Measurements from ENCODE around the gene CCDC85C. TPM values are rescaled to one million over a fixed set of nuclear protein-coding genes. Genes with fewer than 3 reads are reported as not detected.

Gene CCDC85C
- total and polyA plus RNA-seq, 2 experiments from 2014 or later, result 4.5 to 24.9 TPM

DNA sequence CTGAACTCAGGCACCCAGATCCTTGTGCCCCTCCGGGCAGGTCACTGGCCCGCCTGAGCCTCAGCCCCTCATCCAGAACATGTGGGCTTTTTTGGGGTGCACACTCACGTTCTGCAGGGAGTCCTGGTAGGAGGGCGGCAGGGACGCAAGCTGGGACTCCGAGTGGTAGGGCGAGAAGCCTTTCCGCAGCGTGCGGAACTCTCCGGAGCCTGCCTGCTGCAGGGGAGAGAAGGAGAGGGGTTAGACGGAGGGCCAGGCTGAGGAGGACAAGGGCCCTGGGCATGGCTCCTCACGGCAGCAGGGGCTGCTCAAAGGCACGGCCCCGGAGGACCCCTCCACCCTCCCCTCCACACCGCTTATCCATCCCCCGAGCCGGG lies 82.0 kb downstream of the CCDC85C start:
- Histone ChIP-seq H3K79me2 (replicated peaks; ENCODE audit: insufficient read depth) (no peaks in the 10 kb centered on the region), H3K27ac (ENCODE audit: low read depth) (no peak overlapping the region), H3K36me3 (ENCODE audit: insufficient read depth) (no peaks in the 10 kb centered on the region), H3F3A (replicated peaks; ENCODE audit: low read depth) (0 out of 2 replicates have a peak, but pooled peaks cover 8% of the 10 kb centered on the region), H3K4me2 (no peak overlapping the region), H3K4me1 (ENCODE audit: insufficient read depth) (peaks cover 33% of the 10 kb centered on the region), H3K9me2 (ENCODE audit: insufficient read depth) (no peaks in the 10 kb centered on the region), H2AFZ (no peak overlapping the region), H3K4me3 (no peak overlapping the region), H4K20me1 (replicated peaks; ENCODE audit: insufficient read depth) (no peaks in the 10 kb centered on the region; the same call in 1 of the 2 replicates), H3K27me3 (ENCODE audit: insufficient read depth) (no peaks in the 10 kb centered on the region)
- Mint-ChIP-seq H3K9me3 (no peaks in the 10 kb centered on the region), H3K4me1 (peaks cover 38% of the 10 kb centered on the region), H3K27ac (no peak overlapping the region), H3K36me3 (ENCODE audit: low read depth) (no peaks in the 10 kb centered on the region; the same call in 2 of the 3 replicates), H3K4me3 (no peak overlapping the region), H3K27me3 (ENCODE audit: insufficient read depth, low read depth, poor library complexity) (peaks cover 13% of the 10 kb centered on the region)
- DNase-seq (ENCODE audit: low spot score) (no peak), ATAC-seq (no peak)
- TF ChIP-seq, protein P1, sequence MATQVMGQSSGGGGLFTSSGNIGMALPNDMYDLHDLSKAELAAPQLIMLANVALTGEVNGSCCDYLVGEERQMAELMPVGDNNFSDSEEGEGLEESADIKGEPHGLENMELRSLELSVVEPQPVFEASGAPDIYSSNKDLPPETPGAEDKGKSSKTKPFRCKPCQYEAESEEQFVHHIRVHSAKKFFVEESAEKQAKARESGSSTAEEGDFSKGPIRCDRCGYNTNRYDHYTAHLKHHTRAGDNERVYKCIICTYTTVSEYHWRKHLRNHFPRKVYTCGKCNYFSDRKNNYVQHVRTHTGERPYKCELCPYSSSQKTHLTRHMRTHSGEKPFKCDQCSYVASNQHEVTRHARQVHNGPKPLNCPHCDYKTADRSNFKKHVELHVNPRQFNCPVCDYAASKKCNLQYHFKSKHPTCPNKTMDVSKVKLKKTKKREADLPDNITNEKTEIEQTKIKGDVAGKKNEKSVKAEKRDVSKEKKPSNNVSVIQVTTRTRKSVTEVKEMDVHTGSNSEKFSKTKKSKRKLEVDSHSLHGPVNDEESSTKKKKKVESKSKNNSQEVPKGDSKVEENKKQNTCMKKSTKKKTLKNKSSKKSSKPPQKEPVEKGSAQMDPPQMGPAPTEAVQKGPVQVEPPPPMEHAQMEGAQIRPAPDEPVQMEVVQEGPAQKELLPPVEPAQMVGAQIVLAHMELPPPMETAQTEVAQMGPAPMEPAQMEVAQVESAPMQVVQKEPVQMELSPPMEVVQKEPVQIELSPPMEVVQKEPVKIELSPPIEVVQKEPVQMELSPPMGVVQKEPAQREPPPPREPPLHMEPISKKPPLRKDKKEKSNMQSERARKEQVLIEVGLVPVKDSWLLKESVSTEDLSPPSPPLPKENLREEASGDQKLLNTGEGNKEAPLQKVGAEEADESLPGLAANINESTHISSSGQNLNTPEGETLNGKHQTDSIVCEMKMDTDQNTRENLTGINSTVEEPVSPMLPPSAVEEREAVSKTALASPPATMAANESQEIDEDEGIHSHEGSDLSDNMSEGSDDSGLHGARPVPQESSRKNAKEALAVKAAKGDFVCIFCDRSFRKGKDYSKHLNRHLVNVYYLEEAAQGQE (IDR thresholded peaks at IDR 0.05; ENCODE audit: unreplicated experiment), result no peak
- TF ChIP-seq, protein P2, sequence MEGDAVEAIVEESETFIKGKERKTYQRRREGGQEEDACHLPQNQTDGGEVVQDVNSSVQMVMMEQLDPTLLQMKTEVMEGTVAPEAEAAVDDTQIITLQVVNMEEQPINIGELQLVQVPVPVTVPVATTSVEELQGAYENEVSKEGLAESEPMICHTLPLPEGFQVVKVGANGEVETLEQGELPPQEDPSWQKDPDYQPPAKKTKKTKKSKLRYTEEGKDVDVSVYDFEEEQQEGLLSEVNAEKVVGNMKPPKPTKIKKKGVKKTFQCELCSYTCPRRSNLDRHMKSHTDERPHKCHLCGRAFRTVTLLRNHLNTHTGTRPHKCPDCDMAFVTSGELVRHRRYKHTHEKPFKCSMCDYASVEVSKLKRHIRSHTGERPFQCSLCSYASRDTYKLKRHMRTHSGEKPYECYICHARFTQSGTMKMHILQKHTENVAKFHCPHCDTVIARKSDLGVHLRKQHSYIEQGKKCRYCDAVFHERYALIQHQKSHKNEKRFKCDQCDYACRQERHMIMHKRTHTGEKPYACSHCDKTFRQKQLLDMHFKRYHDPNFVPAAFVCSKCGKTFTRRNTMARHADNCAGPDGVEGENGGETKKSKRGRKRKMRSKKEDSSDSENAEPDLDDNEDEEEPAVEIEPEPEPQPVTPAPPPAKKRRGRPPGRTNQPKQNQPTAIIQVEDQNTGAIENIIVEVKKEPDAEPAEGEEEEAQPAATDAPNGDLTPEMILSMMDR (conservative IDR thresholded peaks at IDR 0.05; ENCODE audit: low read depth in 2 of 2), result no peak
- no peak for TF ChIP-seq ZNF331 (CRISPR knock-in tag; IDR thresholded peaks at IDR 0.05; ENCODE audit: low read depth)
- TF ChIP-seq, protein P3, sequence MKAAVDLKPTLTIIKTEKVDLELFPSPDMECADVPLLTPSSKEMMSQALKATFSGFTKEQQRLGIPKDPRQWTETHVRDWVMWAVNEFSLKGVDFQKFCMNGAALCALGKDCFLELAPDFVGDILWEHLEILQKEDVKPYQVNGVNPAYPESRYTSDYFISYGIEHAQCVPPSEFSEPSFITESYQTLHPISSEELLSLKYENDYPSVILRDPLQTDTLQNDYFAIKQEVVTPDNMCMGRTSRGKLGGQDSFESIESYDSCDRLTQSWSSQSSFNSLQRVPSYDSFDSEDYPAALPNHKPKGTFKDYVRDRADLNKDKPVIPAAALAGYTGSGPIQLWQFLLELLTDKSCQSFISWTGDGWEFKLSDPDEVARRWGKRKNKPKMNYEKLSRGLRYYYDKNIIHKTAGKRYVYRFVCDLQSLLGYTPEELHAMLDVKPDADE (IDR thresholded peaks at IDR 0.05), result no peak
- no peak for TF ChIP-seq JUNB (IDR thresholded peaks at IDR 0.05; ENCODE audit: unreplicated experiment)
- no peak for TF ChIP-seq NANOG (IDR thresholded peaks at IDR 0.05; ENCODE audit: borderline replicate concordance)
- no peak for TF ChIP-seq EZH2phosphoT487 (IDR thresholded peaks at IDR 0.05; ENCODE audit: unreplicated experiment)
- TF ChIP-seq POLR2AphosphoS5 (IDR thresholded peaks at IDR 0.05; ENCODE audit: low read depth), result no peak
- TF ChIP-seq CREB1 (CRISPR knock-in tag; IDR thresholded peaks at IDR 0.05; ENCODE audit: low read depth), result no peak
- TF ChIP-seq ZNF114 (CRISPR knock-in tag; IDR thresholded peaks at IDR 0.05), result no peak
- no peak for TF ChIP-seq STAT1 (IDR thresholded peaks at IDR 0.05; ENCODE audit: unreplicated experiment)
- TF ChIP-seq EZH2 (IDR thresholded peaks at IDR 0.05; ENCODE audit: low read depth, unreplicated experiment), result no peak
- TF ChIP-seq, protein P4, sequence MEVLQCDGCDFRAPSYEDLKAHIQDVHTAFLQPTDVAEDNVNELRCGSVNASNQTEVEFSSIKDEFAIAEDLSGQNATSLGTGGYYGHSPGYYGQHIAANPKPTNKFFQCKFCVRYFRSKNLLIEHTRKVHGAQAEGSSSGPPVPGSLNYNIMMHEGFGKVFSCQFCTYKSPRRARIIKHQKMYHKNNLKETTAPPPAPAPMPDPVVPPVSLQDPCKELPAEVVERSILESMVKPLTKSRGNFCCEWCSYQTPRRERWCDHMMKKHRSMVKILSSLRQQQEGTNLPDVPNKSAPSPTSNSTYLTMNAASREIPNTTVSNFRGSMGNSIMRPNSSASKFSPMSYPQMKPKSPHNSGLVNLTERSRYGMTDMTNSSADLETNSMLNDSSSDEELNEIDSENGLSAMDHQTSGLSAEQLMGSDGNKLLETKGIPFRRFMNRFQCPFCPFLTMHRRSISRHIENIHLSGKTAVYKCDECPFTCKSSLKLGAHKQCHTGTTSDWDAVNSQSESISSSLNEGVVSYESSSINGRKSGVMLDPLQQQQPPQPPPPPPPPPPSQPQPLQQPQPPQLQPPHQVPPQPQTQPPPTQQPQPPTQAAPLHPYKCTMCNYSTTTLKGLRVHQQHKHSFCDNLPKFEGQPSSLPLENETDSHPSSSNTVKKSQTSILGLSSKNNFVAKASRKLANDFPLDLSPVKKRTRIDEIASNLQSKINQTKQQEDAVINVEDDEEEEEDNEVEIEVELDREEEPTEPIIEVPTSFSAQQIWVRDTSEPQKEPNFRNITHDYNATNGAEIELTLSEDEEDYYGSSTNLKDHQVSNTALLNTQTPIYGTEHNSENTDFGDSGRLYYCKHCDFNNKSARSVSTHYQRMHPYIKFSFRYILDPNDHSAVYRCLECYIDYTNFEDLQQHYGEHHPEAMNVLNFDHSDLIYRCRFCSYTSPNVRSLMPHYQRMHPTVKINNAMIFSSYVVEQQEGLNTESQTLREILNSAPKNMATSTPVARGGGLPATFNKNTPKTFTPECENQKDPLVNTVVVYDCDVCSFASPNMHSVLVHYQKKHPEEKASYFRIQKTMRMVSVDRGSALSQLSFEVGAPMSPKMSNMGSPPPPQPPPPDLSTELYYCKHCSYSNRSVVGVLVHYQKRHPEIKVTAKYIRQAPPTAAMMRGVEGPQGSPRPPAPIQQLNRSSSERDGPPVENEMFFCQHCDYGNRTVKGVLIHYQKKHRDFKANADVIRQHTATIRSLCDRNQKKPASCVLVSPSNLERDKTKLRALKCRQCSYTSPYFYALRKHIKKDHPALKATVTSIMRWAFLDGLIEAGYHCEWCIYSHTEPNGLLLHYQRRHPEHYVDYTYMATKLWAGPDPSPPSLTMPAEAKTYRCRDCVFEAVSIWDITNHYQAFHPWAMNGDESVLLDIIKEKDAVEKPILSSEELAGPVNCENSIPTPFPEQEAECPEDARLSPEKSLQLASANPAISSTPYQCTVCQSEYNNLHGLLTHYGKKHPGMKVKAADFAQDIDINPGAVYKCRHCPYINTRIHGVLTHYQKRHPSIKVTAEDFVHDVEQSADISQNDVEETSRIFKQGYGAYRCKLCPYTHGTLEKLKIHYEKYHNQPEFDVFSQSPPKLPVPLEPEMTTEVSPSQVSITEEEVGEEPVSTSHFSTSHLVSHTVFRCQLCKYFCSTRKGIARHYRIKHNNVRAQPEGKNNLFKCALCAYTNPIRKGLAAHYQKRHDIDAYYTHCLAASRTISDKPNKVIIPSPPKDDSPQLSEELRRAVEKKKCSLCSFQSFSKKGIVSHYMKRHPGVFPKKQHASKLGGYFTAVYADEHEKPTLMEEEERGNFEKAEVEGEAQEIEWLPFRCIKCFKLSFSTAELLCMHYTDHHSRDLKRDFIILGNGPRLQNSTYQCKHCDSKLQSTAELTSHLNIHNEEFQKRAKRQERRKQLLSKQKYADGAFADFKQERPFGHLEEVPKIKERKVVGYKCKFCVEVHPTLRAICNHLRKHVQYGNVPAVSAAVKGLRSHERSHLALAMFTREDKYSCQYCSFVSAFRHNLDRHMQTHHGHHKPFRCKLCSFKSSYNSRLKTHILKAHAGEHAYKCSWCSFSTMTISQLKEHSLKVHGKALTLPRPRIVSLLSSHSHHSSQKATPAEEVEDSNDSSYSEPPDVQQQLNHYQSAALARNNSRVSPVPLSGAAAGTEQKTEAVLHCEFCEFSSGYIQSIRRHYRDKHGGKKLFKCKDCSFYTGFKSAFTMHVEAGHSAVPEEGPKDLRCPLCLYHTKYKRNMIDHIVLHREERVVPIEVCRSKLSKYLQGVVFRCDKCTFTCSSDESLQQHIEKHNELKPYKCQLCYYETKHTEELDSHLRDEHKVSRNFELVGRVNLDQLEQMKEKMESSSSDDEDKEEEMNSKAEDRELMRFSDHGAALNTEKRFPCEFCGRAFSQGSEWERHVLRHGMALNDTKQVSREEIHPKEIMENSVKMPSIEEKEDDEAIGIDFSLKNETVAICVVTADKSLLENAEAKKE (CRISPR knock-in tag; IDR thresholded peaks at IDR 0.05), result no peak
